ENCODE results near the gene VWA5B2.
"Not testable (repeated sequence)": the region's sequence is repeated elsewhere in the genome, so short reads cannot be mapped to it uniquely, and the experiment has no call there.

VWA5B2 gene

GRCh38 chr3:184248454-184249411 lies 19.3 kb downstream of the VWA5B2 start, which contains the start of gene ALG3:
ALG3 (minus strand) TSS chr3:184248962; CDS start chr3:184248940, 22 bp downstream.
- DNase-seq, result peak; percentile 90

GRCh38 chr3:184249412-184250166 lies 20.2 kb downstream of the VWA5B2 start, which contains the start of gene EEF1AKMT4:
EEF1AKMT4 (plus strand) TSS chr3:184249672; CDS start chr3:184249695, 23 bp downstream.
- DNase-seq, result peak; percentile 99

GRCh38 chr3:184250167-184250828 lies 20.9 kb downstream of the VWA5B2 start:
- peak; percentile 97 for DNase-seq

- DNase-seq, result no peak
These were observed 26.1 kb downstream of the VWA5B2 start for GRCh38 chr3:184255291-184256039.

GRCh38 chr3:184257083-184257915 lies 27.9 kb downstream of the VWA5B2 start:
- no peak for DNase-seq

GRCh38 chr3:184258926-184259325 lies 29.5 kb downstream of the VWA5B2 start:
- DNase-seq, result no peak

- no peak for DNase-seq
These were observed 30.1 kb downstream of the VWA5B2 start for GRCh38 chr3:184259396-184259877.

- DNase-seq, result no peak
These were observed 30.7 kb downstream of the VWA5B2 start for GRCh38 chr3:184259878-184260723.

- DNase-seq, result no peak
These were observed 31.4 kb downstream of the VWA5B2 start for GRCh38 chr3:184260724-184261269.

GRCh38 chr3:184261270-184261853 lies 32.0 kb downstream of the VWA5B2 start, which contains the start of gene CAMK2N2:
CAMK2N2 (minus strand) TSS chr3:184261553; CDS start chr3:184261285, 268 bp downstream.
- peak; percentile 42 for DNase-seq

GRCh38 chr3:184261854-184262763 lies 32.7 kb downstream of the VWA5B2 start:
- peak; percentile 33 for DNase-seq

- no peak for DNase-seq
These were observed 33.4 kb downstream of the VWA5B2 start for GRCh38 chr3:184262764-184263179.

- DNase-seq, result not testable (repeated sequence)
These were observed 37.9 kb downstream of the VWA5B2 start for GRCh38 chr3:184267249-184267648.

GRCh38 chr3:184272269-184272668 lies 42.9 kb downstream of the VWA5B2 start:
- DNase-seq, result no peak

- no peak for DNase-seq
These were observed 46.0 kb downstream of the VWA5B2 start for GRCh38 chr3:184275381-184275701.

- DNase-seq, result no peak
These were observed 46.9 kb downstream of the VWA5B2 start, which contains the start of gene ECE2 for GRCh38 chr3:184275961-184276910. ECE2 (plus strand) TSS chr3:184276022; CDS start chr3:184276154, 132 bp downstream.

- DNase-seq, result no peak
These were observed 48.0 kb downstream of the VWA5B2 start for GRCh38 chr3:184277366-184277765.

Measured in hematopoietic multipotent progenitor cell treated with erythropoietin and hydrocortisone succinate and interleukin-3 and kit ligand, for 8 days (in vitro differentiated cells).